H9 (cell line): ENCODE results near the gene MRC2. TPM values are rescaled to one million over a fixed set of nuclear protein-coding genes. Genes with fewer than 3 reads are reported as not detected.
A peak's percentile ranks its signal among the peaks of the same experiment; 100 is the strongest.

Experiments used
- DNase-seq: peaks from one replicate; pipeline ENCODE4 v3.0.0-alpha.2; 2017
- H2AFZ ChIP-seq: one replicate; pipeline ENCODE4 v1.6.1; 2013; ENCODE audit warnings: mild to moderate bottlenecking, low read length, control low read depth, moderate library complexity
- H2AK5ac ChIP-seq: 2 replicates; pipeline ENCODE4 v1.6.1; 2013; ENCODE audit warnings: low read length, control low read depth, mixed read lengths; ENCODE audit not compliant: insufficient read length
- H2BK120ac ChIP-seq: one replicate; pipeline ENCODE4 v1.6.1; 2013; ENCODE audit warnings: low read depth, mild to moderate bottlenecking, low read length, control low read depth, inconsistent platforms; ENCODE audit not compliant: poor library complexity, severe bottlenecking
- H2BK12ac ChIP-seq: 2 replicates; pipeline ENCODE4 v1.6.1; 2013; ENCODE audit warnings: low read length, control low read depth, mixed read lengths, low read depth; ENCODE audit not compliant: insufficient read length
- H2BK15ac ChIP-seq: 2 replicates; pipeline ENCODE4 v1.6.1; 2013; ENCODE audit warnings: low read depth, low read length, control low read depth
- H2BK20ac ChIP-seq: one replicate; pipeline ENCODE4 v1.6.1; 2013; ENCODE audit warnings: low read depth, mild to moderate bottlenecking, low read length, control low read depth, inconsistent platforms; ENCODE audit not compliant: poor library complexity, severe bottlenecking
- H2BK5ac ChIP-seq: 2 replicates; pipeline ENCODE4 v1.6.1; 2013; ENCODE audit warnings: low read length, control low read depth, mixed read lengths; ENCODE audit not compliant: insufficient read length
- H3K14ac ChIP-seq: 2 replicates; pipeline ENCODE4 v1.6.1; 2013; ENCODE audit warnings: low read length, control low read depth; ENCODE audit not compliant: insufficient read depth
- H3K18ac ChIP-seq: 2 replicates; pipeline ENCODE4 v1.6.1; 2013; ENCODE audit warnings: low read depth, mild to moderate bottlenecking, mixed read lengths, low read length, control low read depth; ENCODE audit not compliant: insufficient read length
- H3K23ac ChIP-seq: 2 replicates; pipeline ENCODE4 v1.6.1; 2013; ENCODE audit warnings: low read length, control low read depth, mixed read lengths, low read depth; ENCODE audit not compliant: insufficient read length
- H3K23me2 ChIP-seq: 2 replicates; pipeline ENCODE4 v1.6.1; 2013; ENCODE audit warnings: low read depth, mild to moderate bottlenecking, mixed read lengths, low read length, control low read depth; ENCODE audit not compliant: insufficient read length, poor library complexity, severe bottlenecking
- H3K27ac ChIP-seq: 2 replicates; pipeline ENCODE4 v1.5.1; 2013; ENCODE audit warnings: low read length, control low read depth, mixed read lengths, low read depth; ENCODE audit not compliant: insufficient read length
- H3K27me3 ChIP-seq: 2 replicates; pipeline ENCODE4 v1.6.1; 2013; ENCODE audit warnings: low read length, control low read depth, inconsistent platforms; ENCODE audit not compliant: insufficient read depth
- H3K4ac ChIP-seq: 2 replicates; pipeline ENCODE4 v1.6.1; 2013; ENCODE audit warnings: low read depth, mild to moderate bottlenecking, control low read depth, inconsistent platforms, low read length, moderate library complexity
- H3K4me1 ChIP-seq: 2 replicates; pipeline ENCODE4 v1.6.1; 2013; ENCODE audit warnings: low read length, control low read depth, inconsistent platforms; ENCODE audit not compliant: insufficient read depth
- H3K4me2 ChIP-seq: 2 replicates; pipeline ENCODE4 v1.6.1; 2013; ENCODE audit warnings: low read length, control low read depth, mixed read lengths; ENCODE audit not compliant: insufficient read length, insufficient read depth
- H3K56ac ChIP-seq: 2 replicates; pipeline ENCODE4 v1.6.1; 2013; ENCODE audit warnings: low read depth, mild to moderate bottlenecking, mixed read lengths, low read length, control low read depth; ENCODE audit not compliant: insufficient read length
- H3K79me1 ChIP-seq: 2 replicates; pipeline ENCODE4 v1.6.1; 2013; ENCODE audit warnings: low read depth, mild to moderate bottlenecking, moderate library complexity, low read length, control low read depth, inconsistent platforms; ENCODE audit not compliant: insufficient read depth, poor library complexity, severe bottlenecking
- H3K79me2 ChIP-seq: 2 replicates; pipeline ENCODE4 v1.6.1; 2013; ENCODE audit warnings: low read length, control low read depth, inconsistent platforms; ENCODE audit not compliant: insufficient read depth
- H3K9ac ChIP-seq: 2 replicates; pipeline ENCODE4 v1.6.1; 2013; ENCODE audit warnings: low read length, control low read depth, mixed read lengths; ENCODE audit not compliant: insufficient read length; ENCODE audit errors: extremely low read depth
- H3K9me3 ChIP-seq: one replicate; pipeline ENCODE4 v1.6.1; 2013; ENCODE audit warnings: low read depth, low read length, inconsistent platforms; ENCODE audit not compliant: control insufficient read depth
- H3T11ph ChIP-seq: one replicate; pipeline ENCODE4 v1.6.1; 2013; ENCODE audit warnings: mild to moderate bottlenecking, low read length, control low read depth, inconsistent platforms
- H4K20me1 ChIP-seq: one replicate; pipeline ENCODE4 v1.6.1; 2013; ENCODE audit not compliant: control insufficient read depth, insufficient read length, insufficient read depth
- H4K5ac ChIP-seq: 2 replicates; pipeline ENCODE4 v1.6.1; 2013; ENCODE audit warnings: low read depth, mild to moderate bottlenecking, mixed read lengths, low read length, control low read depth; ENCODE audit not compliant: insufficient read length
- H4K8ac ChIP-seq: replicated peaks from 2 replicates; pipeline ENCODE4 v1.6.1; 2013; ENCODE audit warnings: low read length, control low read depth, mixed read lengths, low read depth; ENCODE audit not compliant: insufficient read length
- H4K91ac ChIP-seq: 2 replicates; pipeline ENCODE4 v1.6.1; 2013; ENCODE audit warnings: low read depth, mild to moderate bottlenecking, moderate library complexity, mixed read lengths, low read length, control low read depth; ENCODE audit not compliant: insufficient read length
- H3K27ac Mint-ChIP-seq, 3 experiments: 2 replicates in 2 of 3; 3 replicates in 1 of 3; pipeline ENCODE4 v1.8.0; 2020 to 2021; ENCODE audit warnings: mixed read lengths in 3 of 3, mild to moderate bottlenecking in 1 of 3, moderate library complexity in 1 of 3
- H3K27me3 Mint-ChIP-seq: 2 replicates; pipeline ENCODE4 v1.8.0; 2021; ENCODE audit warnings: low read depth, mild to moderate bottlenecking, moderate library complexity, mixed read lengths
- H3K36me3 Mint-ChIP-seq, 3 experiments: 2 replicates in 2 of 3; 3 replicates in 1 of 3; pipeline ENCODE4 v1.8.0; 2020 to 2021; ENCODE audit warnings: low read depth in 3 of 3, mixed read lengths in 3 of 3; ENCODE audit not compliant: insufficient read depth in 1 of 3
- H3K4me1 Mint-ChIP-seq, 2 experiments: 2 replicates each; pipeline ENCODE4 v1.8.0; 2020; ENCODE audit warnings: mixed read lengths in 2 of 2
- H3K4me3 Mint-ChIP-seq, 2 experiments: 2 replicates in 1 of 2; 3 replicates in 1 of 2; pipeline ENCODE4 v1.8.0; 2020 to 2021; ENCODE audit warnings: mild to moderate bottlenecking in 2 of 2, mixed read lengths in 2 of 2, moderate library complexity in 1 of 2
- H3K9me3 Mint-ChIP-seq, 2 experiments: 2 replicates in 1 of 2; 3 replicates in 1 of 2; pipeline ENCODE4 v1.8.0; 2020; ENCODE audit warnings: mild to moderate bottlenecking in 2 of 2, mixed read lengths in 2 of 2, moderate library complexity in 1 of 2
- WGBS: extraction: QIAGEN DNeasy Blood & Tissue Kit; methylation state at CpG from one replicate; pipeline ENCODE4 v1.1.7; 2013; ENCODE audit warnings: missing lambda C conversion rate, low lambda C conversion rate, mixed read lengths; ENCODE audit not compliant: insufficient read length; ENCODE audit errors: extremely low coverage; 5-methylcytosine and 5-hydroxymethylcytosine counted together
- total RNA-seq: library from RNA; stranded (reverse); gene quantifications from 2 replicates; pipeline ENCODE4 v1.2.1, GENCODE V29; 2021
- TF ChIP-seq, protein P1 (sequence below): fragments of 200-600 bp; sonication (generic); conservative IDR thresholded peaks from 3 replicates; pipeline ENCODE4 v1.8.0; 2021; ENCODE audit warnings: antibody characterized with exemption, mild to moderate bottlenecking

Gene MRC2
- total RNA-seq, 1 experiment from 2014 or later = 18.7 TPM

DNA sequence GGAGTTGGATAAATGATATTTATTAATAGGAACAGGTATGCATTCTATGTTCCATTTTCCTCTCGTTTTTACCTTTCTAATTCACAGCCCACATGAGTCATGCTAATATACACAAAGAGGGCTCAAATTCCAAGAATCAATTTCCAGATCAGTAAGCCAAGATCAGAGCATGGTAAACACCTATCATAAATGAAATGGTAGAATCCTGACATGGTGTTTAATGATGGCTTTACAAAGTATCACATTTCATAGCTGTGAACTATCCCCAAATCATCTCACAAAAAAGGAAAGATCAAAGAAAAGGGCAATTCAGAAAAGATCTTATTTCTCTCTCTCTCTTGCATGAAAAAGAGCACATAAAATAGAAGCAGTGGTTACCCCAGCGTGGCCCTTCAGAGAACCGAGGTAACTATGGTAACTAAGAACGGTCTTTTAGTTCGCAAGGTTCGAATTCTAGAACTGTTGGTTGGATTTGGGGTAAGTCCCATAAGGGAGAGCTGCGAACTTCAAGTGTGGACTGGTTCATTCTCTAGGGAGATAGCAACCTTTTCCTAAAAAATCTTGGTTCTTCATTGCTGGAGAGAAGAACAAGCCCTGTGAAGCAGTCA lies 107.7 kb downstream of the MRC2 start:
- H3K23me2 ChIP-seq = no peaks in the 10 kb centered on the region
- peak overlapping the region in 1 of 3 experiments; percentile 26; a peak in 1 of 7 replicates for H3K27ac Mint-ChIP-seq
- H3K27me3 Mint-ChIP-seq = no peaks in the 10 kb centered on the region
- peak; percentile 26 for DNase-seq
- H3K23ac ChIP-seq = no peak overlapping the region
- H3K9ac ChIP-seq = no peak overlapping the region
- no peak overlapping the region for H3K27ac ChIP-seq
- no peak overlapping the region for H3K4me3 Mint-ChIP-seq
- H2BK5ac ChIP-seq = no peak overlapping the region
- no peaks in the 10 kb centered on the region for H3K36me3 Mint-ChIP-seq
- no peak overlapping the region for H2AK5ac ChIP-seq
- no peak overlapping the region for H2AFZ ChIP-seq
- H3K14ac ChIP-seq = no peak overlapping the region
- H3K4ac ChIP-seq = no peak overlapping the region
- no peaks in the 10 kb centered on the region for H3K79me2 ChIP-seq
- H4K8ac ChIP-seq = no peak overlapping the region
- H3K9me3 Mint-ChIP-seq = no peaks in the 10 kb centered on the region
- H4K20me1 ChIP-seq = no peaks in the 10 kb centered on the region
- no peak overlapping the region for H2BK12ac ChIP-seq
- H2BK15ac ChIP-seq = no peak overlapping the region
- no peak overlapping the region for H3K18ac ChIP-seq
- TF ChIP-seq, protein P1, sequence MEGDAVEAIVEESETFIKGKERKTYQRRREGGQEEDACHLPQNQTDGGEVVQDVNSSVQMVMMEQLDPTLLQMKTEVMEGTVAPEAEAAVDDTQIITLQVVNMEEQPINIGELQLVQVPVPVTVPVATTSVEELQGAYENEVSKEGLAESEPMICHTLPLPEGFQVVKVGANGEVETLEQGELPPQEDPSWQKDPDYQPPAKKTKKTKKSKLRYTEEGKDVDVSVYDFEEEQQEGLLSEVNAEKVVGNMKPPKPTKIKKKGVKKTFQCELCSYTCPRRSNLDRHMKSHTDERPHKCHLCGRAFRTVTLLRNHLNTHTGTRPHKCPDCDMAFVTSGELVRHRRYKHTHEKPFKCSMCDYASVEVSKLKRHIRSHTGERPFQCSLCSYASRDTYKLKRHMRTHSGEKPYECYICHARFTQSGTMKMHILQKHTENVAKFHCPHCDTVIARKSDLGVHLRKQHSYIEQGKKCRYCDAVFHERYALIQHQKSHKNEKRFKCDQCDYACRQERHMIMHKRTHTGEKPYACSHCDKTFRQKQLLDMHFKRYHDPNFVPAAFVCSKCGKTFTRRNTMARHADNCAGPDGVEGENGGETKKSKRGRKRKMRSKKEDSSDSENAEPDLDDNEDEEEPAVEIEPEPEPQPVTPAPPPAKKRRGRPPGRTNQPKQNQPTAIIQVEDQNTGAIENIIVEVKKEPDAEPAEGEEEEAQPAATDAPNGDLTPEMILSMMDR = no peak
- no peak overlapping the region for H4K91ac ChIP-seq
- H2BK120ac ChIP-seq = no peak overlapping the region
- no peaks in the 10 kb centered on the region for H3K27me3 ChIP-seq
- H2BK20ac ChIP-seq = no peak overlapping the region
- WGBS = no CpG with 5 or more reads among the region's 7 CpGs
- no peak overlapping the region for H4K5ac ChIP-seq
- H3K4me2 ChIP-seq = no peak overlapping the region
- H3K79me1 ChIP-seq = no peaks in the 10 kb centered on the region
- H3K4me1 Mint-ChIP-seq = peaks cover 41 to 51% of the 10 kb centered on the region in 2 experiments
- H3K56ac ChIP-seq = no peak overlapping the region
- no peaks in the 10 kb centered on the region for H3K9me3 ChIP-seq
- H3T11ph ChIP-seq = peak overlapping the region; percentile 88
- H3K4me1 ChIP-seq = peaks cover 12% of the 10 kb centered on the region; the same call in 1 of the 2 replicates
